ENCODE results near the gene OR5D14.

Gene OR5D14

DNA sequence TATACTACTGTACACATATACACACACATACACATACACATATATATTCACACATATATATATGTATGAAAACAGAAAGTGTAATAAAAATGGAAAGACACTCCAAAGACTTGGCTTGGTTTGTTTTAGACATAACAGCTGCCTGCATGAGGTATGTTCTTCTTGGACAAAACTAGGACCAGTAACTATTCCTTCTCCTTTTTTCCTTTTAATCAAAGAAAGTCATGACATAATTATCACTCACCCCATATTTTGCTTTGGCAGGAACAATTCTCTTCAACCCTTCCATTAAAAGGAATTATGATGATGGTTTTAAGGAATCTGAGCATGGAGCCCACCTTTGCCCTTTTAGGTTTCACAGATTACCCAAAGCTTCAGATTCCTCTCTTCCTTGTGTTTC lies at the start of gene OR5D14:
OR5D14 (plus strand) TSS at position 301 of the 400 bp plus-strand sequence; CDS start at position 301, 0 bp downstream.
- DNase-seq = no peak

DNA sequence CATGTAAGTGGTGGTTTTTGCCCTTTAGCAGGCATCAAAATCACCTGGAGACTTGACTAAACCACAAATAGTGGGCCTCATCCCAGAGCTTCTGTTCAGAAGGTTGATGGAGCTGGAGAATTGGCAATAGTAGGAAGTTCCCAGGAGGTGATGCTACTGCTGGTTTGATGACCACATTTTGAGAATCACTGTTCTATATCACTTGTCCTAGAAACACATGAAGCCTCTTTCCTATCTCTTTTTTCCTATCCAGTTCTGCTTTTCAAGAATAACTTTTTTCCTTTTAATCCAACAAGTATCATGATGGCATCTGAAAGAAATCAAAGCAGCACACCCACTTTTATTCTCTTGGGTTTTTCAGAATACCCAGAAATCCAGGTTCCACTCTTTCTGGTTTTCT lies 22.2 kb upstream of the OR5D14 start, which contains the start of gene OR5D13:
OR5D13 (plus strand) TSS at position 301 of the 400 bp plus-strand sequence; CDS start at position 301, 0 bp downstream.
- DNase-seq = no peak

DNA sequence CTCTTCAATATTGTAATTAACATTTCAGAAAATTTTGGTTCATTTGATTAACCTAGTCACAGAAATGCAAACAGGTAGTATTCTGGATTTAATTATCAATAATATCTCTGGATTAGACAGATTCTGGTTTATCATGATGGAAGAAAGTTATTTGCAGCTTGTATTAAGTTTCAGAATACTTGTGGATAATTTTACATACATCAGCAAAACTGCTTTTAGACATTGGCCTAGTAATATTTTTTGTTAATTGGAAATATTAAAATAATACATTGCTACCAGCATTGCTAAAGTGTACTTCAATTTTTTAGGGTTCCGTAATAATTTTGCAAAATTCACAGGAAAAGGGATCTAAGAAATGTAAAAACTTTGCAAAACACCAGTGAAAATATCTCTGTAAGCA lies 3.8 kb upstream of the OR5D14 start:
- no peak for DNase-seq

DNA sequence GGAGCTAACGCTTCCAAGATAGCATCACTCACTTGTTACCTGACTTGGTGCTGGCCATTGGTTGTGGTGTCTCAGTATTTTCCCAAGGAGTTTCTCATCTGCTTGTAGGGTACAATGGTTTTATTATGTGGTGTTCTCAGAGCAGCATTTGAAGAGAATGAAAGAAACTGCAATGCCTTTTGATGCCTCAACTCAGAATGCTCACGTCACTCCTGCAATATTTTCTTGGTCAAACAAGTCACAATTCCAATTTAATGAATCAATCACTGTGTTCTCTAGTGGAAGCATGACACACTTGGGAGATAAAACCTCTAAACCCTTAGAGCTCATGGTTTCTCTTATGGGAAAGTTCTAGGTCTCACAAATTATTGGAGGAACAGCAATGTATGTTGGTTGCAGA lies 2.0 kb upstream of the OR5D14 start:
- no peak for DNase-seq

DNA sequence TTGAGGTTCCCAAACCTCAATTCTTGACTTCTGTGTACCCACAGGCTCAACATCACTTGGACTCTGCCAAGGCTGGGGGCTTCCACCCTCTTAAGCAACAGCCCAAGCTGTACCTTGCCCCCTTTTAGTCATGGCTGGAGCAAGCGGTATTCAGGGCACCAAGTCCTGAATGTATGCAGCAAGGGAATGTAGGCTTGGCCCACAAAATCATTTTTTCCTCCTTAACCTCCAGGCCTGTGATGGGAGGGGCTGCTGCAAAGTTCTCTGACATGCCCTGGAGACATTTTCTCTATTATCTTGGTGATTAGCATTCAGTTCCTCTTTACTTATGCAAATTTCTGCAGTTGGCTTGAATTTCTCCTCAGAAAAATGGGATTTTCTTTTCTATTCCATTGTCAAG lies 10.9 kb downstream of the OR5D14 start:
- no peak for DNase-seq

DNA sequence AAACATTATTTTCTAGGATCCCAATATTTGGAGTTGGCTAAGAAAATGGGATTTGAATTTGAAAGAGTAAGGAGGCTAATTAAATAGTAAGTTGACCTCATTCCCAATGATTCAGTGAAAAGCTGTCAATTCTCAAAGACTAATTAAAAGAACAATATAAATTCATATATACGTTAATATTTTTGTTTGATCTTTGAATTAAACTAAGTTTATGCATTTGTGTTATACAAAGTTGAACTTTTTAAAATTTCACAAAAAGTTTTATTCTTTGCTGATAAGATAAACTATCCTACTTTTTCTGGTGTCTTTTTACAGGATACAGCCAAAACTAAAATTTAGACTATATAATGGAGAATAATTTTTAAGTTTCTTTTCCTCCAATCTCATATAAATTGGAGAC lies 15.7 kb downstream of the OR5D14 start, which contains the start of gene OR5L1:
OR5L1 (plus strand) TSS at position 301 of the 400 bp plus-strand sequence. CDS start 100 bp downstream, outside the sequence.
- DNase-seq = no peak

DNA sequence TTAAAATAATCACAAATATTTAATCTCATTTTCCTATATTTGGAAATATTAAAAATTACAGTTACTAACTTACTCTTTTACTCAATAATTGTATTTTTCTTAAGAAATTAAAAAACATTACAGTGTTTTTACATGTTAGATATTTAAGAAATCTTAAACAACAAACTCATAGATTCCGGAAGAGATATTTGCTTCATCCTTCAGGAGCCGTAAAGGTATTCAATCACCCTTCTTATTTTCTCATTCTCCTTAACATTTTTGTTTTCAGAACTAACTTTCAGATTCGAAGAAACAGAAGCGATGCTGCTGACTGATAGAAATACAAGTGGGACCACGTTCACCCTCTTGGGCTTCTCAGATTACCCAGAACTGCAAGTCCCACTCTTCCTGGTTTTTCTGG lies 24.0 kb downstream of the OR5D14 start, which contains the start of gene OR5D18:
OR5D18 (plus strand) TSS at position 301 of the 400 bp plus-strand sequence; CDS start at position 301, 0 bp downstream.
- DNase-seq = no peak

DNA sequence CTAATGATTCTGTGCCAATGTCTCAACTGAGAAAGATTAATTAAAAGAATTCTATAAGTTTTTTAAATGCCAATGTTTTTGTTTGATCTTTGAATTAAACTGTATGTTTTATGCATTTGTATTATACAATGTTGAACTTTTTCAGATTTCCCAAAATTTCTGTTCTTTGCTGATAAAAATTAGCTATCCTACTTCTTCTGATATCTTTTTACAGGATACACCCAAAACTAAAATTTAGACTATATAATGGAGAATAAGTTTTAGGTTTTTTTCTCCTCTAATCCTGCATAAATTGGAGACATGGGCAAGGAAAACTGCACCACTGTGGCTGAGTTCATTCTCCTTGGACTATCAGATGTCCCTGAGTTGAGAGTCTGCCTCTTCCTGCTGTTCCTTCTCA lies 31.6 kb downstream of the OR5D14 start, which contains the start of gene OR5L2:
OR5L2 (plus strand) TSS at position 301 of the 400 bp plus-strand sequence; CDS start at position 301, 0 bp downstream.
- no peak for DNase-seq

DNA sequence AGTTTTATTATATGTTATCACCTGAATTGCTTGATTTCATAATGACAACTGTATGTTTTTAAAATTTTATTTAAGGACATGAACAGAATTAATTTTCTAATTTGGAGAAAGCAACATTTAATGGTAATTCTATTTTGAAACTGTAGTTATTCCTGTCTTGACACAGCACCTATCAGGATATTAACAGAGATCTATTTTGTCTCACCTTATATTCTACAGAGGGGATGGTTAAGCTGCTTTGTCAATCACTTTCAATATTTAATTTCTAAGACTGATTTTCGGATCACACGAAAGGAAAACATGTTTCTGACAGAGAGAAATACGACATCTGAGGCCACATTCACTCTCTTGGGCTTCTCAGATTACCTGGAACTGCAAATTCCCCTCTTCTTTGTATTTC lies 43.1 kb downstream of the OR5D14 start, which contains the start of gene OR5D16:
OR5D16 (plus strand) TSS at position 301 of the 400 bp plus-strand sequence; CDS start at position 301, 0 bp downstream.
- no peak for DNase-seq
